Fibroblast of skin of scalp (primary cell): Measurements from ENCODE around the gene TUBAL3. TPM values are rescaled to one million over a fixed set of nuclear protein-coding genes. Genes with fewer than 3 reads are reported as not detected.

Experiments used
- DNase-seq: peaks from one replicate; pipeline ENCODE4 v3.0.0-alpha.2; 2013
- polyA plus RNA-seq, 2 experiments: library from polyadenylated mRNA; unstranded; fragments of 120-200 nt; gene quantifications; one replicate each; pipeline ENCODE4 v1.2.1, GENCODE V29; 2013; ENCODE audit not compliant: insufficient read length in 2 of 2

Gene TUBAL3
- polyA plus RNA-seq (2013, experiment 1 of 2; ENCODE audit: insufficient read length) = not detected
- polyA plus RNA-seq (2013, experiment 2 of 2; ENCODE audit: insufficient read length) = not detected

GRCh38 chr10:5404208-5405041 is at the start of gene TUBAL3:
Gene TUBAL3, minus strand, starts transcription at chr10:5404828. Its CDS starts 36 bp downstream, at chr10:5404792.
- no peak for DNase-seq

- no peak for DNase-seq
These were observed 49.3 kb upstream of the TUBAL3 start for GRCh38 chr10:5453749-5454489.

- DNase-seq = no peak
These were observed 46.2 kb upstream of the TUBAL3 start for GRCh38 chr10:5450605-5451384.

- DNase-seq = peak; percentile 76
These were observed 45.2 kb upstream of the TUBAL3 start for GRCh38 chr10:5449823-5450222.

- DNase-seq = no peak
These were observed 44.6 kb upstream of the TUBAL3 start for GRCh38 chr10:5449227-5449626.

- no peak for DNase-seq
These were observed 43.8 kb upstream of the TUBAL3 start for GRCh38 chr10:5448333-5449001.

- DNase-seq = no peak
These were observed 43.0 kb upstream of the TUBAL3 start for GRCh38 chr10:5447611-5448071.

GRCh38 chr10:5447056-5447455 is 42.4 kb upstream of the TUBAL3 start:
- DNase-seq = no peak

- peak; percentile 84 for DNase-seq
These were observed 41.8 kb upstream of the TUBAL3 start for GRCh38 chr10:5446390-5446926.

- no peak for DNase-seq
These were observed 40.4 kb upstream of the TUBAL3 start for GRCh38 chr10:5445006-5445405.

GRCh38 chr10:5443429-5443828 is 38.8 kb upstream of the TUBAL3 start:
- no peak for DNase-seq

GRCh38 chr10:5442990-5443370 is 38.4 kb upstream of the TUBAL3 start:
- DNase-seq = no peak

GRCh38 chr10:5442065-5442989 is 37.7 kb upstream of the TUBAL3 start:
- DNase-seq = peak; percentile 49

- DNase-seq = no peak
These were observed 36.5 kb upstream of the TUBAL3 start for GRCh38 chr10:5441106-5441505.

- DNase-seq = no peak
These were observed 35.6 kb upstream of the TUBAL3 start for GRCh38 chr10:5440206-5440605.

- no peak for DNase-seq
These were observed 30.7 kb upstream of the TUBAL3 start for GRCh38 chr10:5435328-5435727.

- DNase-seq = peak; percentile 91
These were observed 29.6 kb upstream of the TUBAL3 start for GRCh38 chr10:5434017-5434753.

- DNase-seq = no peak
These were observed 28.6 kb upstream of the TUBAL3 start for GRCh38 chr10:5433182-5433581.

- DNase-seq = no peak
These were observed 23.5 kb upstream of the TUBAL3 start for GRCh38 chr10:5428133-5428532.

GRCh38 chr10:5424751-5425150 is 20.1 kb upstream of the TUBAL3 start:
- DNase-seq = no peak
